Activated naive CD8-positive, alpha-beta T cell treated with anti-CD3 and anti-CD28 coated beads, Interleukin-2, amount 10 ng/mL, durations not matched to agents 7 days and 5 days (primary cell): ENCODE measurements around the gene CCDC194. TPM values are rescaled to one million over a fixed set of nuclear protein-coding genes. Genes with fewer than 3 reads are reported as not detected.

Source experiments
- ATAC-seq: fragments of 150-1000 bp; cut with Tn5 transposase; one replicate; pipeline ENCODE4 v1.10.0; 2021; ENCODE audit warnings: low read depth, moderate library complexity
- POLR2A ChIA-PET: fragments of 350-600 bp; sonication (Branson Sonifier 250); formaldehyde crosslinking; loops from one replicate; lab custom pipeline; 2021; ENCODE audit warnings: antibody characterized with exemption; lab: Charles Lee
- DNase-seq: peaks from one replicate; pipeline ENCODE4 v3.0.0; 2021
- H3K27ac Mint-ChIP-seq: one replicate; pipeline ENCODE4 v1.8.0; 2022; ENCODE audit warnings: mild to moderate bottlenecking, mixed read lengths
- H3K27me3 Mint-ChIP-seq: one replicate; pipeline ENCODE4 v1.8.0; 2022; ENCODE audit warnings: mild to moderate bottlenecking, moderate library complexity, mixed read lengths
- H3K36me3 Mint-ChIP-seq: one replicate; pipeline ENCODE4 v1.8.0; 2021; ENCODE audit warnings: mild to moderate bottlenecking, mixed read lengths
- H3K4me1 Mint-ChIP-seq: one replicate; pipeline ENCODE4 v1.8.0; 2021; ENCODE audit warnings: mixed read lengths
- H3K4me3 Mint-ChIP-seq: one replicate; pipeline ENCODE4 v1.8.0; 2022; ENCODE audit warnings: mild to moderate bottlenecking, moderate library complexity, mixed read lengths
- H3K9me3 Mint-ChIP-seq: one replicate; pipeline ENCODE4 v1.8.0; 2021; ENCODE audit warnings: mixed read lengths
- total RNA-seq, 2 experiments: library from RNA; stranded (reverse); gene quantifications; one replicate each; pipeline ENCODE4 v1.2.3, GENCODE V29; 2021

Gene CCDC194
- total RNA-seq, 2 experiments from 2014 or later, result 4.7 to 5.4 TPM

GRCh38 chr19:17419154-17419620 is 25.2 kb upstream of the CCDC194 start:
- H3K4me1 Mint-ChIP-seq, result peaks cover 11% of the 10 kb centered on the region
- peaks cover 10% of the 10 kb centered on the region for H3K36me3 Mint-ChIP-seq
- no peak for ATAC-seq
- H3K9me3 Mint-ChIP-seq, result no peaks in the 10 kb centered on the region
- H3K27ac Mint-ChIP-seq, result peak overlapping the region; percentile 93
- POLR2A ChIA-PET, result interaction anchor here (0.5 to 5.7 kb wide), 13 partner anchors 14 to 1954 kb away, joined by 3 to 64 read pairs (median 4); partner anchors contain the start of genes ANO8, BST2, DDA1 and OCEL1
- no peak for DNase-seq
- H3K27me3 Mint-ChIP-seq, result no peaks in the 10 kb centered on the region
- H3K4me3 Mint-ChIP-seq, result peak overlapping the region; percentile 96

- Mint-ChIP-seq H3K36me3 (peaks cover 10% of the 10 kb centered on the region), H3K27me3 (no peaks in the 10 kb centered on the region), H3K27ac (peak overlapping the region; percentile 93), H3K4me3 (peak overlapping the region; percentile 96), H3K4me1 (peaks cover 12% of the 10 kb centered on the region), H3K9me3 (no peaks in the 10 kb centered on the region)
- DNase-seq, result no peak
- ATAC-seq, result no peak
- POLR2A ChIA-PET, result interaction anchor here (0.6 to 5.7 kb wide), 7 partner anchors 14 to 1954 kb away, joined by 3 to 64 read pairs (median 5); partner anchors contain the start of genes BST2, DDA1 and OCEL1
Measured at GRCh38 chr19:17418710-17419109, 24.7 kb upstream of the CCDC194 start.

GRCh38 chr19:17415121-17415520 is 21.1 kb upstream of the CCDC194 start:
- DNase-seq (no peak), ATAC-seq (no peak)
- Mint-ChIP-seq H3K4me3 (no peak overlapping the region), H3K27me3 (no peaks in the 10 kb centered on the region), H3K9me3 (no peaks in the 10 kb centered on the region), H3K27ac (no peak overlapping the region), H3K4me1 (peaks cover 18% of the 10 kb centered on the region), H3K36me3 (peaks cover 15% of the 10 kb centered on the region)
- POLR2A ChIA-PET, result interaction anchor here (5.7 kb wide), 1 partner anchor 10 kb away, joined by 64 read pairs; the partner anchor contains the start of gene BST2

GRCh38 chr19:17414097-17414496 is 20.1 kb upstream of the CCDC194 start:
- DNase-seq (no peak), ATAC-seq (no peak)
- H3K4me1 Mint-ChIP-seq, result peaks cover 18% of the 10 kb centered on the region
- H3K27ac Mint-ChIP-seq, result no peak overlapping the region
- no peaks in the 10 kb centered on the region for H3K27me3 Mint-ChIP-seq
- POLR2A ChIA-PET, result interaction anchor here (0.9 kb wide), 1 partner anchor 19 kb away, joined by 3 read pairs; no protein-coding TSS in a partner anchor
- H3K4me3 Mint-ChIP-seq, result no peak overlapping the region
- no peaks in the 10 kb centered on the region for H3K9me3 Mint-ChIP-seq
- peaks cover 16% of the 10 kb centered on the region for H3K36me3 Mint-ChIP-seq

- H3K4me3 Mint-ChIP-seq, result no peak overlapping the region
- no peak for ATAC-seq
- H3K9me3 Mint-ChIP-seq, result no peaks in the 10 kb centered on the region
- peaks cover 21% of the 10 kb centered on the region for H3K4me1 Mint-ChIP-seq
- H3K36me3 Mint-ChIP-seq, result peaks cover 14% of the 10 kb centered on the region
- POLR2A ChIA-PET, result no interaction called here
- no peak for DNase-seq
- no peak overlapping the region for H3K27ac Mint-ChIP-seq
- H3K27me3 Mint-ChIP-seq, result no peaks in the 10 kb centered on the region
Measured at GRCh38 chr19:17411801-17412200, 17.8 kb upstream of the CCDC194 start.

GRCh38 chr19:17409990-17410389 is 16.0 kb upstream of the CCDC194 start:
- DNase-seq (no peak), ATAC-seq (no peak)
- Mint-ChIP-seq H3K36me3 (peaks cover 14% of the 10 kb centered on the region), H3K4me1 (peaks cover 26% of the 10 kb centered on the region), H3K9me3 (no peaks in the 10 kb centered on the region), H3K4me3 (no peak overlapping the region), H3K27ac (no peak overlapping the region), H3K27me3 (no peaks in the 10 kb centered on the region)
- POLR2A ChIA-PET, result no interaction called here

GRCh38 chr19:17406887-17407196 is 12.8 kb upstream of the CCDC194 start:
- Mint-ChIP-seq H3K4me1 (peaks cover 27% of the 10 kb centered on the region), H3K9me3 (no peaks in the 10 kb centered on the region), H3K27me3 (no peaks in the 10 kb centered on the region), H3K36me3 (peaks cover 17% of the 10 kb centered on the region), H3K4me3 (peak overlapping the region; percentile 89), H3K27ac (peak overlapping the region; percentile 91)
- no peak for ATAC-seq
- POLR2A ChIA-PET, result interaction anchor here (0.8 to 6.3 kb wide), 6 partner anchors 11 to 115 kb away, joined by 3 to 64 read pairs (median 4); partner anchors contain the start of genes MVB12A and SLC27A1
- DNase-seq, result no peak

- peaks cover 18% of the 10 kb centered on the region for H3K36me3 Mint-ChIP-seq
- DNase-seq (peak; percentile 68), ATAC-seq (peak; percentile 20)
- POLR2A ChIA-PET, result interaction anchor here (0.5 to 6.3 kb wide), 20 partner anchors 12 to 1139 kb away, joined by 3 to 64 read pairs (median 3); partner anchors contain the start of genes ANO8, CCDC194, DDA1 and MVB12A
- H3K9me3 Mint-ChIP-seq, result no peaks in the 10 kb centered on the region
- H3K4me1 Mint-ChIP-seq, result peaks cover 25% of the 10 kb centered on the region
- H3K27ac Mint-ChIP-seq, result peak overlapping the region; percentile 91
- H3K4me3 Mint-ChIP-seq, result peak overlapping the region; percentile 89
- H3K27me3 Mint-ChIP-seq, result no peaks in the 10 kb centered on the region
Measured at GRCh38 chr19:17406046-17406886, 12.3 kb upstream of the CCDC194 start.

GRCh38 chr19:17405250-17406045 is 11.5 kb upstream of the CCDC194 start, which contains the start of gene BST2:
Gene BST2, minus strand, starts transcription at chr19:17405630. Its CDS starts 55 bp downstream, at chr19:17405575.
- peak within 1 kb of the TSS; percentile 91 for H3K27ac Mint-ChIP-seq
- POLR2A ChIA-PET, result interaction anchor here (0.5 to 6.3 kb wide), 23 partner anchors 11 to 876 kb away, joined by 3 to 64 read pairs (median 3); partner anchors contain the start of genes ANO8, CCDC194, DDA1 and JUND
- DNase-seq, result peak; percentile 71
- H3K4me3 Mint-ChIP-seq, result peak within 1 kb of the TSS; percentile 89
- no peaks in the 10 kb centered on the region for H3K9me3 Mint-ChIP-seq
- peak; percentile 83 for ATAC-seq
- no peaks in the 10 kb centered on the region for H3K27me3 Mint-ChIP-seq
- peaks cover 27% of the 10 kb centered on the region for H3K4me1 Mint-ChIP-seq
- peaks cover 22% of the 10 kb centered on the region for H3K36me3 Mint-ChIP-seq

- H3K4me3 Mint-ChIP-seq, result peak overlapping the region; percentile 89
- peaks cover 27% of the 10 kb centered on the region for H3K4me1 Mint-ChIP-seq
- no peak for DNase-seq
- H3K9me3 Mint-ChIP-seq, result no peaks in the 10 kb centered on the region
- no peaks in the 10 kb centered on the region for H3K27me3 Mint-ChIP-seq
- POLR2A ChIA-PET, result interaction anchor here (0.6 to 6.3 kb wide), 19 partner anchors 10 to 877 kb away, joined by 3 to 64 read pairs (median 3); partner anchors contain the start of genes CCDC194, DDA1, JUND and MVB12A
- peak overlapping the region; percentile 91 for H3K27ac Mint-ChIP-seq
- H3K36me3 Mint-ChIP-seq, result peaks cover 22% of the 10 kb centered on the region
- no peak for ATAC-seq
Measured at GRCh38 chr19:17404621-17405249, 10.7 kb upstream of the CCDC194 start.

- Mint-ChIP-seq H3K4me1 (peaks cover 26% of the 10 kb centered on the region), H3K9me3 (no peaks in the 10 kb centered on the region), H3K27ac (peak overlapping the region; percentile 91), H3K36me3 (peaks cover 20% of the 10 kb centered on the region), H3K27me3 (no peaks in the 10 kb centered on the region), H3K4me3 (peak overlapping the region; percentile 89)
- ATAC-seq, result no peak
- DNase-seq, result no peak
- POLR2A ChIA-PET, result interaction anchor here (0.6 to 6.3 kb wide), 7 partner anchors 9 to 817 kb away, joined by 3 to 64 read pairs (median 4); partner anchors contain the start of gene MVB12A
Measured at GRCh38 chr19:17404015-17404414, 10.0 kb upstream of the CCDC194 start.
